Colonic mucosa (tissue), 4 donors: ENCODE results near the gene TCTN2. TPM values are rescaled to one million over a fixed set of nuclear protein-coding genes. Genes with fewer than 3 reads are reported as not detected.

Source experiments
- DNase-seq: peaks from one replicate; pipeline ENCODE4 v3.0.0-alpha.2; 2020
- H3K27ac ChIP-seq: fragments of 200-600 bp; one replicate; pipeline ENCODE4 v1.8.0; 2021
- H3K27me3 ChIP-seq: fragments of 200-600 bp; one replicate; pipeline ENCODE4 v1.8.0; 2021
- H3K36me3 ChIP-seq: fragments of 200-600 bp; one replicate; pipeline ENCODE4 v1.8.0; 2021
- H3K4me1 ChIP-seq: fragments of 200-600 bp; one replicate; pipeline ENCODE4 v1.8.0; 2021; ENCODE audit warnings: mild to moderate bottlenecking
- H3K4me3 ChIP-seq: fragments of 200-600 bp; one replicate; pipeline ENCODE4 v1.8.0; 2021
- H3K9ac ChIP-seq, 2 donors: one replicate each; pipeline ENCODE4 v1.7.0; 2013; ENCODE audit warnings: control low read depth in 2 of 2, low read depth in 2 of 2, low read length in 2 of 2
- H3K9me3 ChIP-seq: fragments of 200-600 bp; one replicate; pipeline ENCODE4 v1.8.0; 2021
- CTCF ChIP-seq: fragments of 200-600 bp; IDR thresholded peaks from one replicate; pipeline ENCODE4 v1.8.0; 2022; ENCODE audit warnings: antibody characterized with exemption, mild to moderate bottlenecking
- intact Hi-C: fragments of 100-400 bp; cut with DNase I; formaldehyde crosslinking; loops from one replicate; pipeline ENCODE4 v1.14.1; 2022
- total RNA-seq, 2 donors: library from RNA; stranded (reverse); fragmentation: NEBNext Ultra II Directional in 1 of 2; extraction: Animal tissue kit (Norgen Biotek cat#: 25700) in 1 of 2; gene quantifications; one replicate each; pipeline ENCODE4 v1.2.1, GENCODE V29; 2021
- donor health status: healthy.
- donor health status: DM: no; HTN: no; CAD: no.
- donor health status: DM: no; HTN: no; CAD: no.

The TCTN2 gene
- total RNA-seq, 2 donors from 2014 or later, result 6.1 to 7.3 TPM

DNA sequence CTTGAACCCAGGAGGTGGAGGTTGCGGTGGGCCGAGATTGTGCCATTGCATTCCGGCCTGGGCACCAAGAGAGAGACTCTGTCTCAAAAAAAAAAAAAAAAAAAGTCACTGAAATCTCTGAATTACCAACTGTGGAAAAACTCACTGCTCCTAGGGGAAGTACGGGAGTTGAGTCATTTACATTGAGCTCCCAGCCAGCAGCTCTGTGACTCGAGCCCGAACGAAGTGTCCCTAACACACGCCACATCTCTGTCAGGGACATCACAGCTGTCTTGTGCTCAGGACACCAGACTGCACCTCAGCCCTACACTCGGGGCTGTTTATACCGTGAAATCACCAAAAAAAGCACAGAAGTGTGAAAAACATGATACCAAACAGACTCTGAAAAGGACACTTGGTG is 62.3 kb downstream of the TCTN2 start:
- no peaks in the 10 kb centered on the region for H3K4me1 ChIP-seq
- DNase-seq, result no peak
- no peaks in the 10 kb centered on the region for H3K36me3 ChIP-seq
- intact Hi-C loops, result no loop called here
- no peak overlapping the region for H3K9ac ChIP-seq
- no peaks in the 10 kb centered on the region for H3K9me3 ChIP-seq
- no peaks in the 10 kb centered on the region for H3K27me3 ChIP-seq
- no peak overlapping the region for H3K4me3 ChIP-seq
- no peak for TF ChIP-seq CTCF
- no peak overlapping the region for H3K27ac ChIP-seq

GRCh38 chr12:123734268-123734667 is 63.4 kb downstream of the TCTN2 start:
- H3K9me3 ChIP-seq, result no peaks in the 10 kb centered on the region
- no peak overlapping the region for H3K4me3 ChIP-seq
- no peaks in the 10 kb centered on the region for H3K36me3 ChIP-seq
- DNase-seq, result peak; percentile 7
- no peak overlapping the region for H3K9ac ChIP-seq
- H3K4me1 ChIP-seq, result no peaks in the 10 kb centered on the region
- no peak overlapping the region for H3K27ac ChIP-seq
- no peaks in the 10 kb centered on the region for H3K27me3 ChIP-seq
- intact Hi-C loops, result no loop called here
- no peak for TF ChIP-seq CTCF

- TF ChIP-seq CTCF, result no peak
- Histone ChIP-seq H3K4me1 (no peaks in the 10 kb centered on the region), H3K27ac (no peak overlapping the region), H3K9me3 (no peaks in the 10 kb centered on the region), H3K27me3 (no peaks in the 10 kb centered on the region), H3K4me3 (no peak overlapping the region), H3K36me3 (peaks cover 4% of the 10 kb centered on the region), H3K9ac (no peak overlapping the region)
- intact Hi-C loops, result no loop called here
- DNase-seq, result no peak
These were observed 71.1 kb downstream of the TCTN2 start for GRCh38 chr12:123741937-123742572.

DNA sequence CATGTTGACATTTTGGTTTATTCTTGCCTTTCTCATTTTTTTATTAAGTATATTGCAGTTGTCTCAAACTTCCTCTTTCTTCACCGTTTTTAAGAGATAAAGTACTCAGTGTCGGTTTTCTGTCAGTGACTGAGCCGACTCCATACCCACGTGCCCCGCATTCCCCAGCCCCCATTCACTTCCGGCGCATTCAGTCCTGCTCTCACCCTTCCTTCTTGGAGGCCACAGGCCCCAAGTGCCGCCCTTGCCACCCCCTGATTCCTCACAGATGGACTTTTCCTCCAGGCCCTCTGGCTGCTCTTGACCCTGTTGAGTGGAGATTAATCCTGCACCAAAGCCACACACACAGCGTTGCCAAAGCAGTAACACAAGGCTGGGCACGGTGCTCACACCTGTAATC is 72.1 kb downstream of the TCTN2 start:
- no peaks in the 10 kb centered on the region for H3K9me3 ChIP-seq
- no peak for DNase-seq
- no peaks in the 10 kb centered on the region for H3K27me3 ChIP-seq
- no peak overlapping the region for H3K4me3 ChIP-seq
- peaks cover 4% of the 10 kb centered on the region for H3K36me3 ChIP-seq
- H3K4me1 ChIP-seq, result no peaks in the 10 kb centered on the region
- no peak for TF ChIP-seq CTCF
- no peak overlapping the region for H3K9ac ChIP-seq
- intact Hi-C loops, result no loop called here
- H3K27ac ChIP-seq, result no peak overlapping the region

GRCh38 chr12:123744836-123745235 is 73.9 kb downstream of the TCTN2 start:
- H3K4me3 ChIP-seq, result no peak overlapping the region
- no peak for TF ChIP-seq CTCF
- no peaks in the 10 kb centered on the region for H3K27me3 ChIP-seq
- no peaks in the 10 kb centered on the region for H3K9me3 ChIP-seq
- intact Hi-C loops, result no loop called here
- H3K36me3 ChIP-seq, result peaks cover 17% of the 10 kb centered on the region
- no peak for DNase-seq
- no peak overlapping the region for H3K9ac ChIP-seq
- H3K4me1 ChIP-seq, result no peaks in the 10 kb centered on the region
- no peak overlapping the region for H3K27ac ChIP-seq
